Activated T-helper 2 cell treated with anti-CD3 and anti-CD28 coated beads, Interferon-gamma antibody, Interleukin-2, Interleukin-4, amounts not matched to agents 10 μg/mL and 5 μg/mL and 100 μg/mL, durations not matched to agents 14 hours and 24 hours and 36 hours (primary cell): Measurements from ENCODE around the gene TRABD2B. TPM values are rescaled to one million over a fixed set of nuclear protein-coding genes. Genes with fewer than 3 reads are reported as not detected.

ENCODE experiments used
- DNase-seq: peaks from one replicate; pipeline ENCODE4 v3.0.0; 2021; ENCODE audit warnings: low spot score
- H3K27ac Mint-ChIP-seq: one replicate; pipeline ENCODE4 v1.8.0; 2021; ENCODE audit warnings: mixed read lengths
- H3K27me3 Mint-ChIP-seq: one replicate; pipeline ENCODE4 v1.8.0; 2021; ENCODE audit warnings: low read depth, mixed read lengths
- H3K36me3 Mint-ChIP-seq: one replicate; pipeline ENCODE4 v1.8.0; 2021; ENCODE audit warnings: low read depth, mixed read lengths
- H3K4me1 Mint-ChIP-seq: one replicate; pipeline ENCODE4 v1.8.0; 2021; ENCODE audit warnings: low read depth, mixed read lengths
- H3K4me3 Mint-ChIP-seq: one replicate; pipeline ENCODE4 v1.8.0; 2021; ENCODE audit warnings: low read depth, mild to moderate bottlenecking, moderate library complexity, mixed read lengths
- H3K9me3 Mint-ChIP-seq: one replicate; pipeline ENCODE4 v1.8.0; 2021; ENCODE audit warnings: mixed read lengths
- intact Hi-C: fragments of 100-400 bp; cut with micrococcal nuclease; formaldehyde crosslinking; loops from one replicate; pipeline ENCODE4 v1.15.1; 2023
- total RNA-seq: library from RNA; stranded (reverse); gene quantifications from 2 replicates; pipeline ENCODE4 v1.2.3, GENCODE V29; 2022

The TRABD2B gene
- total RNA-seq, 1 donor from 2014 or later, result not detected

DNA sequence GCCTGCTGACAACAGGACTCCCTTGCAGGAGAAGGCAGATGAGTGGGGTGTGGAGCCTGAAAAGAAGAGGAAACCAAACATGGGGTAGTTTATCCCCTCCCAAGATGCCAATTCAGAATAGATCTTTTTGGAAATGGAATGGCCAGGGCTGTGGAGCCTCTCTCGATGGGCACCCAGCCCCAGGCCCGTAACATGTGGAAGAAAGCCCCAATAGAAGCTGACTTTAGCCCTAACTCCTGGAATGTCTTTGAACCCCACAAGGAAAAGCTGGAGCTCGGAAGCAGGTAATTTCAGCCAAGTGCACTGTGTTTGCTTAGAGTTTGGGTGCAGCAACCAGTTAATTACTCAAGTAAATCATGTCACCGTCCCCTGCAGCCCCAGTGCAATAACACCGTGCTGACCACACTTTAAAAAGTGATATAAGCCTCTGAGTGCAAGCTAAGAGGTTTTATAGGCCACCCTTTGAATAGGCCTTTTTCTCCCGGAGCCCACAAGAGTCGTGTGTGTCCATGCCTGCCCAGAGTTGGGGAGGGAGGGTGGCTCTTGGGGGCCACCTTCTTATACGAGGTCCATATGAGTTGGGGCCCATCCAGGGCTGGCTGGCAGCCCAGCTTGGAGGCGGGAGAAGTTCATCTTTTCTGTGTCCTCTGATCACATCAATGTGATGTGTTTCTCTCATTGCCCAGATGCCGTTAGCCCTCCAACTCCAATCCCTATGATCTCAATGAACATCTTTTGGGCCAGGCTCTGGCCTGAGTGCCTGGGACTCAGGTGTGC lies 153.2 kb downstream of the TRABD2B start:
- DNase-seq, result no peak
- H3K4me3 Mint-ChIP-seq, result no peak overlapping the region
- H3K27ac Mint-ChIP-seq, result no peak overlapping the region
- H3K27me3 Mint-ChIP-seq, result peaks cover 3% of the 10 kb centered on the region
- no peaks in the 10 kb centered on the region for H3K9me3 Mint-ChIP-seq
- no peaks in the 10 kb centered on the region for H3K36me3 Mint-ChIP-seq
- intact Hi-C loops, result no loop called here
- no peaks in the 10 kb centered on the region for H3K4me1 Mint-ChIP-seq

DNA sequence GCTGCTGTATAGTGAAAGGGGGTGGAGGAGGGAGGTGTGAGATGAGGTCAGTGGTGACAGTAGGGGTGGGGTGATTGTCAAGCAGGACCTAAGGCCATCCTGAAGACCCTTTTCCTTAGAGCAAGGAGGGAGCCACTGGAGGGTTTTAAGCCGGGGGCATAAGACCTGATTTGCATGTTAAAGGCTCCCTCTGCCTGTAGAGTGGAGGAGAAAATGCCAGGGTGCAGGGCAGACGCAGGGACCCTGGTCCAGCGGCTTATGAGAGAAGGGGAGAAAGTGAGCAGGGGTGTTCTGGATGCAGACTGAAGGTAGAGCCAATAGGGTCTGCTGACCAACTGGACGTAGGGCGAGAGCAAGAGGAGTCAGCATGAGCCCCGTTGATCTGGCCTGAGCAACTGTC lies 154.1 kb downstream of the TRABD2B start:
- no peak for DNase-seq
- Mint-ChIP-seq H3K27ac (no peak overlapping the region), H3K36me3 (no peaks in the 10 kb centered on the region), H3K27me3 (peaks cover 3% of the 10 kb centered on the region), H3K4me1 (no peaks in the 10 kb centered on the region), H3K9me3 (no peaks in the 10 kb centered on the region), H3K4me3 (no peak overlapping the region)
- intact Hi-C loops, result no loop called here

DNA sequence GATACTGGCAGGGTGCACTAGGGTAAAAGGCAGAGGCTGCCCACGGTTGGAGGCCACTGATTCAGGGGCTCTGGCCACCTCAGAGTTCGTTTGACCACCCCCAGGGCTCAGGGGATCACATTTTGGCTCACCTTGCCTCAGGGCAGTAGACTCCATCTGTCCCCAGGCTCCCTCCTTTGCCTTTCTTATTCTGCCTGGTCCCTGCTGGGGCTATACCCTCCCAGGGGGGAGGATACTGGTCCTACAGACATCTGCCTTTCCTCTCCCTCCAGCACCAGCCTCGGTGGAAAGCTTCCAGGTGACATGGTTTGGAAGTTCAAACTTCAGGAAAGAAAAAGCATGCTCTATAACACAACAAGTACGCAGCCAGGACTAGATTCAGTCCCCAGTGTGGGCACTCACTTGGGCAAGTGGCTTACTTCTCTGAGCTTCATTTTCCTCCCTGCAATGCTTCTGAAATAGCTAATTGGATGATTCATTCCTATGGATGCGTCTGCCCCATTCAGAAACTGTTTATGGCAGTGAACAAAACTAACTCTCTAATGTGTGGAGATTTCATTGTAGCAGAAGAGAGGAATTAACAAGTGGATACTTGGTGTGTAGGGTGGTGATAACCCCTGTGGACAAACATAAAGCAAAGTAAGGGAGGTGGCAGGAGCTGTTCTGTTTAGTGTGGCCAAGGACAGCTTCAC lies 154.8 kb downstream of the TRABD2B start:
- H3K9me3 Mint-ChIP-seq, result no peaks in the 10 kb centered on the region
- no peak overlapping the region for H3K27ac Mint-ChIP-seq
- no peaks in the 10 kb centered on the region for H3K4me1 Mint-ChIP-seq
- intact Hi-C loops, result no loop called here
- H3K27me3 Mint-ChIP-seq, result peaks cover 3% of the 10 kb centered on the region
- H3K4me3 Mint-ChIP-seq, result no peak overlapping the region
- no peak for DNase-seq
- H3K36me3 Mint-ChIP-seq, result no peaks in the 10 kb centered on the region

DNA sequence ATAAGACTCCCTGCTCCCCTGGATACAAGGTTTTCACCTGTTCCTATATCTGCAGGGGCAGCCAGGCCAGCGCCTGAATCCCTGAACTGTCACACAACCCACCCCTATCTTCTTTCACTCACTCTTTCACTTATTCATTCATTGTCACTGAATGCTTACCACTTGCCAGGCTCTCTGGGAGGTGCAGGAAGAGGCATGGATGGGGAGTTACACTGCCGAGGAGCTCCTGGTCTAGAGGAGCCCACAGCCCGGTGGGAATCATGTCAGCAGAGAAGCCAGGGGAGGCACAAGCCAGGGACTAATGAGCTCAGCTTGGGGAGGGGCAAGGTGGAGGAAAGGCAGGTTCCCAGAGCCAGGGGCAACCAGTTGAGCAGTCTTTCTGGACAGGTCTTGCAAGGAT lies 155.8 kb downstream of the TRABD2B start:
- intact Hi-C loops, result no loop called here
- no peak overlapping the region for H3K4me3 Mint-ChIP-seq
- no peak overlapping the region for H3K27ac Mint-ChIP-seq

DNA sequence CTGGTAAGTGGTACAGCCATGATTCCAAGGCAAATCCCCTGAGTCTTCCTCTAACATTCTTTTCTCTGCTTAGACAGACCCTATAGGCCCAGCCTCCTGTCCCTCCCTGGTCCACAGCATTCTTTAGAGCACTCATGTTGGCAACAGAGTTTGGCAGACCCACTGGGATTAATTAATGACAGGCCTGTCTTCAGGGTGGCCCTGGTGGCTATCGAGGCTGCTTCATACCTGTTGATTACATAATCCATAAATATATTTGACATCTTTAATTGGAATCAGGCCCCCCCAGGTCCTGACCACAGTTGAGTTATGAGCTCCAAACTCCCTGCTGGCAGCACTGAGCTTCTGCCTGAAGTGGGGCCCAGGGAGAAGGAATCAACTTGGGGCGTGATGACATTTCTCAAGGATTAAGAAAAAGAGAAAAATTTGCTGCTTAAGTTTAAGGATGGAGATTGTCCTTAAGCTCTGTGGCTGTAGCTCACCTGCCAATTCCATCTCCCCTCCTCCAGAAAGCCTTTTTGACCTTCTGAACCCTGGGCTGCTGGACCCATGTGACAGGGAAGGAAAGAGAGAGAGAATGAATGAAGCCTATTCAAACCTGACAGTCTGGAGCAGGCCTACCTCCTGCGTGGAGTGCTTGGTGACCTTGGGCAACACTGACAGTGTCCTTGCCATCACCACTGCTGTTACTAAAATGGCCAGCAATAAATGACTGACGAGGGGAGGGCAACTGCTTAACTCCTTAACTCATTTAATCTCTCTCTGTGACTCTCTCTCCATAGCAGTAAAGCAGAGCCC lies 156.6 kb downstream of the TRABD2B start:
- DNase-seq, result no peak
- H3K36me3 Mint-ChIP-seq, result no peaks in the 10 kb centered on the region
- no peak overlapping the region for H3K4me3 Mint-ChIP-seq
- intact Hi-C loops, result no loop called here
- H3K4me1 Mint-ChIP-seq, result no peaks in the 10 kb centered on the region
- H3K27ac Mint-ChIP-seq, result no peak overlapping the region
- H3K9me3 Mint-ChIP-seq, result peaks cover 4% of the 10 kb centered on the region
- H3K27me3 Mint-ChIP-seq, result peaks cover 3% of the 10 kb centered on the region

More for the DNA sequence above, 155.8 kb downstream of the TRABD2B start:
- Mint-ChIP-seq H3K9me3 (no peaks in the 10 kb centered on the region), H3K27me3 (peaks cover 3% of the 10 kb centered on the region), H3K36me3 (no peaks in the 10 kb centered on the region), H3K4me1 (no peaks in the 10 kb centered on the region)
- no peak for DNase-seq

DNA sequence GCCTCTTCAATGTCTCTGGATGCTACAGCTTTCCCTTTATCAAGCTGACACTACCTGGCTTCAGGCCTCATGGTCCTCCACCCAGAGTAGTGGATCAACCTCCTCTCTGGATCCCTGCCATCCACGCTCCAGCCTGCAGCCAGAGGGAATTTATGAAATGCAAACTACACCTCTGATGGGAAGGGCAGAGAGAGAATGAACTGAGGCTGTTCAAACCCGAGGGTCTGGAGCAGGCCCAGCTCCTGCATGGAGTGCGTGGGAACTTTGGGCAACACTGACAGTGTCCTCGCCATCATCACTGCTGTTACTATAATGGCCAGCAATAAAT lies 157.8 kb downstream of the TRABD2B start:
- H3K27me3 Mint-ChIP-seq, result no peaks in the 10 kb centered on the region
- no peak overlapping the region for H3K4me3 Mint-ChIP-seq
- no peaks in the 10 kb centered on the region for H3K36me3 Mint-ChIP-seq
- intact Hi-C loops, result no loop called here
- no peaks in the 10 kb centered on the region for H3K4me1 Mint-ChIP-seq
- DNase-seq, result no peak
- peaks cover 11% of the 10 kb centered on the region for H3K9me3 Mint-ChIP-seq
- no peak overlapping the region for H3K27ac Mint-ChIP-seq

DNA sequence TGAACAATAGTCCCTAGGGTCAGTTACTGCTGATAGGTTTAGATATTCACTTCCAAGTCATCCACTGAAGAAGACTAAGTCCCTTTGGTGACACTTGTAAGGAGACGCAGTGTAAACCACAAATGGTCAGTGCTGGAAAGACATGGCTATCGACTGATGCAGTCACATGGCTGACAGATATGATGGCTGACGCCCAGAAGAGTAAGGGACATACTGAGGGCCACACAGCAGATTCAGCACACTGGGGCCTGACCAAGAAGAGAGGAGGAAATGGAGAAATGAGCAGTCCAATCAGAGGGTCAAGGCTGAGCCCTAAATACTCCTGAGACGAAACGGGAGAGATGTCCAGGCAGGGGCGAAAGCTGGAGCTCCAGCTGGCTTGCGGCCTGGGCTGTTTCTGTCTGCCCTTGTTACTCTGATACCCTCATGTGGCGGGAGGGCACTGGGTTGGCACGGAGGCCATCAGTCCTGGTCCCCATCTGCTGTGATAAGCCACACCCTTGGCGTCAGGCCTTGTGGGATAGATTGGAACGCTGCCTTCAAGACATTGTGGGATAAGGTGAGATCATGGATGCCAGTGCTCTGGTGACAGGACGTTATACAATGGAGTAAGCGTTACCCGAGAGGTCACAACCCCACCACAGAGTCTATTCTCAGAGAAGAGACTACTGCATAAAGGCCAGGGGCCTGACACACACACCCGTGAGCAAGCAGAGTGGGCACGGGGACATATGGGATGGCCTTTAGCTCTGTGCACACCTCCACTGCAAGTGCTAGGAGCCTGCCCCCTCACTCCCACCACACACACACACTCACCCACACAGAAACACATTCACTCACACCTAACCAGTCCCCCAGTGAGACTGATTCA lies 158.4 kb downstream of the TRABD2B start:
- no peak overlapping the region for H3K27ac Mint-ChIP-seq
- no peak overlapping the region for H3K4me3 Mint-ChIP-seq
- no peak for DNase-seq
- H3K36me3 Mint-ChIP-seq, result no peaks in the 10 kb centered on the region
- intact Hi-C loops, result no loop called here
- no peaks in the 10 kb centered on the region for H3K4me1 Mint-ChIP-seq
- H3K27me3 Mint-ChIP-seq, result no peaks in the 10 kb centered on the region
- peaks cover 11% of the 10 kb centered on the region for H3K9me3 Mint-ChIP-seq

DNA sequence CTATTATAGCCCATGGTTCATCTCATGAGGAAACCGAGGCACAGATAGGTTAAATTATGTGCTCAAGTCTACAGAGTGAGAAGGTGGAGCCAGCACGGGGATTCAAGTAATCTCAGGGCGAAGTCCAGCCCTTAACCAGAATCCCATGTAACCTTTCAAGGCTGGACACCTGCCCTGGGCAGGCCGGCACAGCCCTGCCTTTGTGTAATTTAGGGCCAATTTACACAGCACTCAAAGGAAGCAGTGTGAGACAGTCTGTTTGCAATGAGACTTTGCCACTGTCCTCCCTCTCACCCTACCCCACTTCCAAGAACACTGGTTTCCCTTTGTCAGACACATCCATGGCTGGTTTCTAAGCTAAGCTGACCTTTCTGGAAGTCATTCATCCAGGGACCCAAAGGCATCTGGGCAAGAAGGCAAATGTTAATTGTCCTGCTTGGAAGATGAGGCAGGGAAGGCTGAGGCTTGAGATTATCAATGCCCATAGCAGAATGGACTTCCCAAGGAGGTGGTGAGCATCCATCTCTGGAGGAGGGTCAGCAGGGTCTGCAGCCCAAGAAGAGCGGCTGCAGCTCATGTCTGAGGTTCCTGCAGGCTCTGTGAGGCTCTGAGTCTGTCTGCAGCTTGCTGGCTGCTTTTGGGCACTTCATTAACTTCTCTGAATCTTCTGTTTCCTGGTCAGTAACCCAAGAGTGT lies 159.2 kb downstream of the TRABD2B start:
- no peaks in the 10 kb centered on the region for H3K4me1 Mint-ChIP-seq
- no peak overlapping the region for H3K27ac Mint-ChIP-seq
- no peaks in the 10 kb centered on the region for H3K27me3 Mint-ChIP-seq
- intact Hi-C loops, result no loop called here
- no peak overlapping the region for H3K4me3 Mint-ChIP-seq
- peaks cover 11% of the 10 kb centered on the region for H3K9me3 Mint-ChIP-seq
- no peaks in the 10 kb centered on the region for H3K36me3 Mint-ChIP-seq
- no peak for DNase-seq

DNA sequence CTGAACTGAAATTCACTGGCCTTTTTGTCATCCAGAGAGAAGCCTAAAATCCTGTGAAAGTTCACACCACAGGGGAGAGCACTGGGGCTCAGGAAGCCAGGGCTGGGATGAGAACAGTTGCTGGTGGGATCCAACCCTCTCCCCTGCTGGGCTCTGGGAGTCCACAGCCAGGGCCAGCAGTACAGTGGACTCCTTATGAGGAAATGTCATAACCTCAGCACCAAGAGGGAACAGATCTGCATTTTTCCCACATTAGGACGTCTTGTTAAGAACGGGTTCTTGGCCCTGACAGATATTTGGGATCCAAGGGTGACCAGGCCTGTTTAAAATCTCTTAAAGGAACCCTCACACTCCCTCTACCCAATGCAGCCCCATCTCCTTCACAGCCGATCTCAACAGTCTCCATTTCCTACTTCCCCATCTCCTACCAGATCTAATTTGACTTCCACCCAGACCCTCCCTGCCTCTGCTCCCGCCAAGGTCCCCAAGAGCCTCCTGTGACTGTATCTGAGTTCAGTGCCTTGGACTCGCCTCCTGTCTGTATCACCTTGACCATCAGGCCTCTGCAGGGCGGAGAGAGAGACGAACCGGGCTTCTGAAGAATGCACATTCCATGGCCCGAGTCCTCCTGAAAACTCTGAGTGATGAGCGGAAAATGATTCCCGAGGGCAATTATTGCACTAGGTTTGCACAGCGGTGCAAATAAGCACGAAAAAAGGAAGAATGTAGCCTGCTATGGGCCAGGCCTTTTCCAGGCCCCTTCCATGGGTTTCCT lies 159.9 kb downstream of the TRABD2B start:
- Mint-ChIP-seq H3K27ac (no peak overlapping the region), H3K4me3 (no peak overlapping the region), H3K27me3 (no peaks in the 10 kb centered on the region), H3K36me3 (no peaks in the 10 kb centered on the region), H3K9me3 (peaks cover 11% of the 10 kb centered on the region), H3K4me1 (no peaks in the 10 kb centered on the region)
- intact Hi-C loops, result no loop called here
- no peak for DNase-seq

DNA sequence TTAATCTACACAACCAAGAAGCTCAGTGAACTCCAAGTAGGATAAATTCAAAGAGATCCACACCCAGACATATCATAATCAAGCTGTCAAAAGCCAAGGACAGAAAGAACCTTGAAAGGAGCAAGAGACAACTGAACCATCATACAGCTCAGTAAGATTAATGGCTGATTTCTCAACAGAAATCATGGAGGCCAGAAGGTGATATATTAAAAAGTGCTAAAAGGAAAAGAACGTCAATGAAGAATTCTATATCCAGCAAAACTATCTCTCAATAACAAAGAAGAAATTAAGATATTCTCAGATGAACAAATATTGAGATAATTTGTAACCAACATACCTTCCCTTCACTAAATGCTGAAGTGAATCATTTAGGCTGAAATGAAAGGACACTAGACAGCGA lies 161.8 kb downstream of the TRABD2B start:
- no peaks in the 10 kb centered on the region for H3K27me3 Mint-ChIP-seq
- no peak for DNase-seq
- H3K4me1 Mint-ChIP-seq, result no peaks in the 10 kb centered on the region
- H3K9me3 Mint-ChIP-seq, result peaks cover 11% of the 10 kb centered on the region
- intact Hi-C loops, result no loop called here
- no peak overlapping the region for H3K27ac Mint-ChIP-seq
- no peak overlapping the region for H3K4me3 Mint-ChIP-seq
- H3K36me3 Mint-ChIP-seq, result no peaks in the 10 kb centered on the region

DNA sequence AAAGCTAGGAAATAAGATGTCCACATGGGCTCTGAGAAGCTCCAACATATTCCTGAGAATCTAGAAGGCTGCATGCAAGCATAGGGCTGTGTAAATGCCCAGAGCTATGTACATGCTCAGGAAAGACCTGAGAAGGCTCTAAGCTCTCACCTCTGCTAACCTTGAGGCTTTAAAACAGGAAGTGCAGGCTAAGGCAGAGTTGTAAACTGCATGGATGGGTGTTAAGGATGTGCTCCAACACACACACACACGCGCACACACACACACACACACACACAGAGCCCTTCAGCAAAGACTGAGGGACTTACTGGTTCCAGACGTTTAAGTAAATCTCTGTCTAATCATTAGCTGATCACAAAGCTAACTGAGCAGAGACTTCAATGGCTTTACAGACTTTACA lies 162.9 kb downstream of the TRABD2B start:
- H3K4me3 Mint-ChIP-seq, result no peak overlapping the region
- H3K36me3 Mint-ChIP-seq, result no peaks in the 10 kb centered on the region

More for the DNA sequence above, 162.9 kb downstream of the TRABD2B start:
- no peaks in the 10 kb centered on the region for H3K4me1 Mint-ChIP-seq
- H3K9me3 Mint-ChIP-seq, result peaks cover 11% of the 10 kb centered on the region
- H3K27ac Mint-ChIP-seq, result no peak overlapping the region
- no peak for DNase-seq
- H3K27me3 Mint-ChIP-seq, result no peaks in the 10 kb centered on the region
- intact Hi-C loops, result no loop called here
